Measurements from ENCODE around the gene CCDC106.

Gene CCDC106

GRCh38 chr19:55602104-55603001 is 45.7 kb upstream of the CCDC106 start:
- POLR2A ChIA-PET, result interaction anchor here (0.5 to 3.8 kb wide), 4 partner anchors 16 to 209 kb away, joined by 3 to 34 read pairs (median 4); partner anchors contain the start of genes U2AF2 and ZNF784
- CTCF ChIA-PET, result interaction anchor here (2.9 kb wide), 1 partner anchor 135 kb away, joined by 8 read pairs; no protein-coding TSS in a partner anchor
- Histone ChIP-seq H3K36me3 (ENCODE audit: control insufficient read depth in 2 of 2, insufficient read depth in 1 of 2, low read length in 2 of 2) (peaks cover 6 to 9% of the 10 kb centered on the region in 2 experiments; a peak in 2 of 3 replicates), H3K27ac (ENCODE audit: extremely low read depth, low read depth, low read length) (no peak overlapping the region), H3K9me3 (ENCODE audit: control insufficient read depth, insufficient read depth, low read depth, low read length) (no peaks in the 10 kb centered on the region), H3K4me1 (ENCODE audit: control insufficient read depth, insufficient read depth, low read length) (peaks cover 8% of the 10 kb centered on the region; the same call in 1 of the 2 replicates), H3K4me3 (ENCODE audit: low read depth, low read length) (no peak overlapping the region)
- TF ChIP-seq ZBTB17 (tag by site-specific recombination; IDR thresholded peaks at IDR 0.05) (no peak), ZNF10 (tag by site-specific recombination; IDR thresholded peaks at IDR 0.05) (no peak), MEIS1 (CRISPR knock-in tag; IDR thresholded peaks at IDR 0.05; ENCODE audit: borderline replicate concordance) (no peak), ZFP69B (tag by site-specific recombination; IDR thresholded peaks at IDR 0.05) (no peak), HOXC10 (CRISPR knock-in tag; IDR thresholded peaks at IDR 0.05) (no peak), ZNF518A (tag by site-specific recombination; conservative IDR thresholded peaks at IDR 0.05; ENCODE audit: low read depth) (no peak), ZNF596 (tag by site-specific recombination; IDR thresholded peaks at IDR 0.05) (no peak), PATZ1 (tag by site-specific recombination; IDR thresholded peaks at IDR 0.05) (no peak), ZNF362 (tag by site-specific recombination; IDR thresholded peaks at IDR 0.05) (no peak), ZBTB11 (tag by site-specific recombination; conservative IDR thresholded peaks at IDR 0.05; ENCODE audit: low read depth) (no peak), ZFP41 (tag by site-specific recombination; IDR thresholded peaks at IDR 0.05; ENCODE audit: borderline replicate concordance) (no peak), ZNF629 (tag by site-specific recombination; IDR thresholded peaks at IDR 0.05) (no peak), ZNF473 (tag by site-specific recombination; IDR thresholded peaks at IDR 0.05) (no peak), ZNF670 (tag by site-specific recombination; IDR thresholded peaks at IDR 0.05; ENCODE audit: low read depth) (no peak), SP3 (tag by site-specific recombination; IDR thresholded peaks at IDR 0.05) (no peak)
